ENCODE measurements around the gene ART3. TPM values are rescaled to one million over a fixed set of nuclear protein-coding genes. Genes with fewer than 3 reads are reported as not detected.

The ART3 gene
- total RNA-seq, 4 donors from 2014 or later: 0.68 to 4.4 TPM; not detected in 2

GRCh38 chr4:76096076-76096475 lies 21.6 kb downstream of the ART3 start:
- TF ChIP-seq POLR2AphosphoS5 (IDR thresholded peaks at IDR 0.05): no peak
- no peak for TF ChIP-seq POLR2A (IDR thresholded peaks at IDR 0.05)
- TF ChIP-seq EP300 (IDR thresholded peaks at IDR 0.05; ENCODE audit: low read depth): no peak
- TF ChIP-seq CTCF (IDR thresholded peaks at IDR 0.05): no peak
- no peak for DNase-seq
- in situ Hi-C loops (cut with MboI; ENCODE audit: low pct_ligation_motif_present in 1 of 4, low pct_unique_long_range_greater_than_20kb in 1 of 4, low sequenced_read_pairs in 3 of 4) (loop anchor here in 1 of 4 donors (25.0 kb wide), 1 partner anchor 209 kb away; no protein-coding TSS in a partner anchor), intact Hi-C loops (cut with DNase I; ENCODE audit: low total_unique reads) (no loop called here)
- H3K27ac ChIP-seq: no peak overlapping the region
- H3K9me3 ChIP-seq: no peaks in the 10 kb centered on the region
- no peaks in the 10 kb centered on the region for H3K36me3 ChIP-seq
- no peak overlapping the region for H3K4me3 ChIP-seq
- H3K27me3 ChIP-seq: no peaks in the 10 kb centered on the region
- H3K4me1 ChIP-seq: no peaks in the 10 kb centered on the region
- WGBS, 2 donors (ENCODE audit: low coverage in 1 of 2): 94% methylated on average over 3 of the region's 3 CpGs; no CpG with 5 or more reads in 1 of the 2 donors

- no peaks in the 10 kb centered on the region for H3K9me3 ChIP-seq
- intact Hi-C loops (cut with DNase I; ENCODE audit: low total_unique reads): no loop called here
- 80 to 89% methylated on average over 3 of the region's 3 CpGs for WGBS, 2 donors (ENCODE audit: low coverage in 1 of 2)
- H3K27me3 ChIP-seq: no peaks in the 10 kb centered on the region
- no peak overlapping the region for H3K4me3 ChIP-seq
- H3K4me1 ChIP-seq: no peaks in the 10 kb centered on the region
- no peaks in the 10 kb centered on the region for H3K36me3 ChIP-seq
- no peak overlapping the region for H3K27ac ChIP-seq
- in situ Hi-C loops (cut with MboI; ENCODE audit: low pct_ligation_motif_present in 1 of 4, low pct_unique_long_range_greater_than_20kb in 1 of 4, low sequenced_read_pairs in 3 of 4): no loop called here
- TF ChIP-seq POLR2AphosphoS5 (IDR thresholded peaks at IDR 0.05) (no peak), POLR2A (IDR thresholded peaks at IDR 0.05) (no peak), CTCF (IDR thresholded peaks at IDR 0.05) (no peak)
- no peak for DNase-seq
Measured at GRCh38 chr4:76105652-76106051, 31.1 kb downstream of the ART3 start.

GRCh38 chr4:76106442-76106841 lies 31.9 kb downstream of the ART3 start:
- Histone ChIP-seq H3K4me1 (no peaks in the 10 kb centered on the region), H3K9me3 (no peaks in the 10 kb centered on the region), H3K27ac (no peak overlapping the region), H3K36me3 (no peaks in the 10 kb centered on the region), H3K4me3 (no peak overlapping the region), H3K27me3 (no peaks in the 10 kb centered on the region)
- in situ Hi-C loops (cut with MboI; ENCODE audit: low pct_ligation_motif_present in 1 of 4, low pct_unique_long_range_greater_than_20kb in 1 of 4, low sequenced_read_pairs in 3 of 4): no loop called here
- intact Hi-C loops (cut with DNase I; ENCODE audit: low total_unique reads): no loop called here
- 82 to 88% methylated on average over 2 to 4 of the region's 4 CpGs for WGBS, 2 donors (ENCODE audit: low coverage in 1 of 2)
- no peak for DNase-seq
- TF ChIP-seq POLR2A (IDR thresholded peaks at IDR 0.05): no peak
- no peak for TF ChIP-seq CTCF (IDR thresholded peaks at IDR 0.05)
- TF ChIP-seq EP300 (IDR thresholded peaks at IDR 0.05; ENCODE audit: low read depth): no peak

- WGBS, 2 donors (ENCODE audit: low coverage in 1 of 2): 42 to 60% methylated on average over 5 of the region's 5 CpGs
- intact Hi-C loops (cut with DNase I; ENCODE audit: low total_unique reads): no loop called here
- TF ChIP-seq CTCF (IDR thresholded peaks at IDR 0.05) (no peak), EP300 (IDR thresholded peaks at IDR 0.05; ENCODE audit: low read depth) (no peak), POLR2A (IDR thresholded peaks at IDR 0.05) (no peak), POLR2AphosphoS5 (IDR thresholded peaks at IDR 0.05) (no peak)
Measured at GRCh38 chr4:76108467-76109181, 34.1 kb downstream of the ART3 start.

More at GRCh38 chr4:76108467-76109181, 34.1 kb downstream of the ART3 start:
- no peaks in the 10 kb centered on the region for H3K4me1 ChIP-seq
- no peak for DNase-seq
- H3K27ac ChIP-seq: no peak overlapping the region
- H3K36me3 ChIP-seq: peaks cover 0 to 4% (median 0%) of the 10 kb centered on the region in 4 donors
- no peaks in the 10 kb centered on the region for H3K27me3 ChIP-seq
- no peak overlapping the region for H3K4me3 ChIP-seq
- no peaks in the 10 kb centered on the region for H3K9me3 ChIP-seq
- in situ Hi-C loops (cut with MboI; ENCODE audit: low pct_ligation_motif_present in 1 of 4, low pct_unique_long_range_greater_than_20kb in 1 of 4, low sequenced_read_pairs in 3 of 4): no loop called here
